SK-N-SH treated with all-trans-retinoic acid at 6 μM for 48 hours (cell line): ENCODE measurements around the gene CCDC183.

Source experiments
- ARNTL ChIP-seq: fragments of 450-650 bp; formaldehyde crosslinking; IDR thresholded peaks from 2 replicates; pipeline ENCODE4 v1.5.0; 2020; ENCODE audit warnings: low read depth, mild to moderate bottlenecking, moderate library complexity, borderline replicate concordance
- CREB5 ChIP-seq: fragments of 250-450 bp; sonication (Bioruptor Pico); IDR thresholded peaks from 2 replicates; pipeline ENCODE4 v1.5.1; 2020; ENCODE audit warnings: low read depth, mild to moderate bottlenecking, moderate library complexity
- ESRRG ChIP-seq: fragments of 250-450 bp; sonication (Bioruptor Pico); IDR thresholded peaks from 2 replicates; pipeline ENCODE4 v1.6.1; 2021; ENCODE audit warnings: mild to moderate bottlenecking
- ISL1 ChIP-seq: fragments of 250-450 bp; sonication (Bioruptor Pico); IDR thresholded peaks from 2 replicates; pipeline ENCODE4 v2.1.2; 2022; ENCODE audit warnings: mild to moderate bottlenecking, moderate library complexity
- OSR1 ChIP-seq: fragments of 250-450 bp; sonication (Bioruptor Pico); IDR thresholded peaks from 2 replicates; pipeline ENCODE4 v1.8.0; 2022; ENCODE audit warnings: moderate library complexity, mild to moderate bottlenecking, inconsistent platforms
- PATZ1 ChIP-seq: fragments of 250-450 bp; sonication (Bioruptor Pico); IDR thresholded peaks from 2 replicates; pipeline ENCODE4 v1.8.0; 2020; ENCODE audit warnings: mild to moderate bottlenecking, moderate library complexity, borderline replicate concordance
- SNAI2 ChIP-seq: fragments of 250-450 bp; sonication (Bioruptor Pico); IDR thresholded peaks from 2 replicates; pipeline ENCODE4 v1.5.0; 2020; ENCODE audit warnings: mild to moderate bottlenecking, moderate library complexity
- ZFP3 ChIP-seq: fragments of 250-450 bp; sonication (Bioruptor Pico); IDR thresholded peaks from 2 replicates; pipeline ENCODE4 v1.5.0; 2020; ENCODE audit warnings: mild to moderate bottlenecking, moderate library complexity
- ZFP30 ChIP-seq: fragments of 450-650 bp; formaldehyde crosslinking; IDR thresholded peaks from 2 replicates; pipeline ENCODE4 v1.5.0; 2022; ENCODE audit warnings: mild to moderate bottlenecking, moderate library complexity
- ZNF70 ChIP-seq: fragments of 450-650 bp; formaldehyde crosslinking; IDR thresholded peaks from 2 replicates; pipeline ENCODE4 v1.5.0; 2020; ENCODE audit warnings: mild to moderate bottlenecking, moderate library complexity
- ZNF8 ChIP-seq: fragments of 450-650 bp; formaldehyde crosslinking; IDR thresholded peaks from 2 replicates; pipeline ENCODE4 v1.5.0; 2020; ENCODE audit warnings: mild to moderate bottlenecking, moderate library complexity

GRCh38 chr9:136792321-136793085 lies 3.6 kb upstream of the CCDC183 start:
- TF ChIP-seq ZNF8 (CRISPR knock-in tag) = no peak
- no peak for TF ChIP-seq ZNF70
- no peak for TF ChIP-seq ESRRG (CRISPR knock-in tag)
- TF ChIP-seq CREB5 (CRISPR knock-in tag) = no peak
- TF ChIP-seq PATZ1 (CRISPR knock-in tag) = no peak
- no peak for TF ChIP-seq ZFP30 (CRISPR knock-in tag)
- no peak for TF ChIP-seq ARNTL (CRISPR knock-in tag)
- TF ChIP-seq OSR1 (CRISPR knock-in tag) = no peak
- TF ChIP-seq SNAI2 (CRISPR knock-in tag) = no peak
- no peak for TF ChIP-seq ISL1 (CRISPR knock-in tag)
- TF ChIP-seq ZFP3 = no peak
